HG03469 (cell line): ENCODE data around the gene GNG4.
"Not testable (repeated sequence)": the region's sequence is repeated elsewhere in the genome, so short reads cannot be mapped to it uniquely, and the experiment has no call there.

Source experiments
- ATAC-seq: cut with Tn5 transposase; IDR thresholded peaks from one replicate; pipeline ENCODE4 v1.9.1; 2021; ENCODE audit warnings: mild to moderate bottlenecking, moderate library complexity, moderate number of reproducible peaks; ENCODE audit not compliant: unreplicated experiment

Gene GNG4

GRCh38 chr1:235546369-235547155, 103.0 kb downstream of the GNG4 start:
- not testable (repeated sequence) for ATAC-seq

DNA sequence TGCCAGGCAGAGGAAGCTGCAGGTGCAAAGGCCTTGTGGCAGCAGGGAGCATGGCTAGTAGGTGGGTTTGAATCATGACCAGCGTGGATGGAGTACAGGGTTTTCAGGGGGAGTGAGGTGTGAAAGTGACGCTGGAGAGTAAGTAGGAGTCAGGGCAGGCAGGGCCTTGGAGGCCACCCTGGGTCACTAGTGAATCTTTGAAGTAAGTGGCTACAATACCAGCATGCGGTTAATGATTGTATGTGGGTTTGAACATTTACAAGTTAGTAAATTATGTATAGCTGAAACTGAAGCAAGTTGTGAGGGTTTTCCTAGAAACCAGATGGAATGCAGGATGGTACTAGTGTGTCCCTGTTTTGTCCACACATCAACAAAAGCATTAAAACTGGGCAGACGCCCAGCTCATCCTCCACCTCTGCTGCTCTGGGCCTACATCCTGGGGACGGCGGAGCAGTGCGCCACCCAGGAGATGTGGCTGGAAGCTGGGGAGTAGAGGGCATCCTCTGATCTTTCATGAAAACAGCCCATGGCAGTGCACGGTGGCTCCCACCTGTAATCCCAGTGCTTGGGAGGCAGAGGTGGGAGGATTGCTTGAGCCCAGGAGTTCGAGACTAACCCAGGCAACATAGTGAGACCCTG, 104.2 kb downstream of the GNG4 start:
- no peak for ATAC-seq

DNA sequence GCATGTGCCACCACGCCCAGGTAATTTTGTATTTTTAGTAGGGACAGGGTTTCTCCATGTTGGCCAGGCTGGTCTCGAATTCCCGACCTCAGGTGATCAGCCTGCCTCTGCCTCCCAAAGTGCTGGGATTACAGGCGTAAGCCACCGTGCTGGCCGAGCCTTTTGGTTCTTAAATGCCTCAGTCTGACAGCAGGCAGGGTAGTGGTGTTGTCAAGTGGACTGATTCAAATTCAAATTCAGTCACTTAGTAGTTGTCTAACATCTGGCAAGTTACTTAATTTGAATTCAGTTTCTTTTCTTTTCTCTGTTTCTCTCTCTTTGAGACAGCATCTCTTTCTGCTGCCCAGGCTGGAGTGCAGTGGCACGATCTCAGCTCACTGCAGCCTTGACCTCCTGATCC, 106.7 kb downstream of the GNG4 start:
- ATAC-seq = not testable (repeated sequence)

DNA sequence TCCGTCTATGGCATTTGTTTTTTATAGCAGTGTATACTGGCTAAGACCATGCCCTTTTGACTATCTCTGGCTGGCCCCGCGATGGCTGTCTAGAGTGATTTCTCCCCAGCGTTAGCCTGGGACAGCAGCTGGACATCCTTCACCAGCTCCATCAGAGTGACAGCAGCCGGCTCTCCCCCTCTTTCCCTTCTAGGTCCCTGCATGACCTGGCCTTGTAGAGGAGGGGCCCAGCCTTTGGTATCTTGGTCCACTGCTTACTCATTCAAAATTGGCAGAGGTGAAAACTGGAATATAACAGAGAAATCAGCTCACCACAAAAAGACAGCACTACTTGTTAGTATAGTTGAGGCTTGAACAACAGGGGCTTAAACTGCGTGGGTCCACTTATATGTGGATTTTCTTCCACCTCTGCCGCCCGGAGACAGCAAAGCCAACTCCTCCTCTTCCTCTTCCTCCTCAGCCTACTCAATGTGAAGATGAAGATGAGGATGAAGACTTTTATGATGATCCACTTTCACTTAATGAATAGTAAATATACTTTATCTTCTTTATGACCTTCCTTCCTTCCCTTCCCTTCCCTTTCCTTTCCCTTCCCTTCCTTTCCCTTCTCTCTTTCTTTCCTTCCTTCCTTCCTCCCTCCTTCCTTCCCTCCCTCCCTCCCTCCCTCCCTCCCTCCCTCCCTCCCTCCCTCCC, 116.0 kb downstream of the GNG4 start:
- no peak for ATAC-seq

GRCh38 chr1:235532360-235532759, 117.2 kb downstream of the GNG4 start:
- ATAC-seq = no peak

- no peak for ATAC-seq
These were observed 122.3 kb downstream of the GNG4 start for GRCh38 chr1:235527196-235527814.

DNA sequence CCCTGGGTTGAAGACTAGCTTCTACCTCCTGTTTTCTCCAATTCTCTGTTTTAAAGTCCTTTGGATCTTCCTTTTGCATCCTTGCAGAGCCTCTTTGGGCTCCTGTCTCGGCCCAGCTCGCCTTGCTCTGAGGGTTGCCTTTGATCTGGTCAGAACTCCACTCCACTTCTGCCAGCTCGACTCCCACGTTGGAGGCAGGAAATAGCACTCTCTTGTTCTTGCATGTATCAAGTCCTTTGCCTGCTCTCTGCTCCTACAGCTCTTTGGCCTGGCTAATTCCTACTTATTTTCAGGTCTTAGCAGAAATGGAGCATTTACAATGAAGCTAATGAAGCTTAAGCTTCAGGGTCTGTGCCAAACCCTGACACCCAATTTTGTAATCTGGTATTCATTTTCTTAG, 124.3 kb downstream of the GNG4 start:
- no peak for ATAC-seq

DNA sequence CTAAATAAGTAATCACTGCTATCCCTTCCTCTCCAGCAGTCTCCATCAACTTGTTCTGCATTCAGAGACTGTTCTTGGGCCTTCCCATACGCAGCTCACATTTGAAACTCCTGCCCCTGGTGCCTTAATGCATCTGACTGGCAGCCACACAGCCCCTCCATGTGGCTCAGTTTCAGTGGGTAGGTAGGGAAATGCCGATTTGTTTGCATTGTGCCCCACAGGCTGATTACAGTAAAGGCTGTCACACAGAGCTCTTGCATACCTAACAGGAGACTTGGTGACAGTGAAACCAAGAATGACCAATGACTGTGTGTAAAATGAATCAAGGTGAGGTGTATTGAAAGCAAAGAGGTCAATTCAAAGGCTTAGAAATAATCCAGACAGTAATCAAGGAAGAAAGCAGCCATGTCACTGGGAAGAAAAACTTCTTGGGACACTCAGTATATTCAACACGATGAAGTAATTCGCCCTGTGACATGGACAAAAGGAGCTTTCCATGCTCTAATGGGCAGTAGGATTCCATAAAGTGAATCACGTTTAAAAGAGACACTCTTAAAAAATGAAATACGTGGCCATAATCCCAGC, 132.6 kb downstream of the GNG4 start:
- ATAC-seq = no peak

DNA sequence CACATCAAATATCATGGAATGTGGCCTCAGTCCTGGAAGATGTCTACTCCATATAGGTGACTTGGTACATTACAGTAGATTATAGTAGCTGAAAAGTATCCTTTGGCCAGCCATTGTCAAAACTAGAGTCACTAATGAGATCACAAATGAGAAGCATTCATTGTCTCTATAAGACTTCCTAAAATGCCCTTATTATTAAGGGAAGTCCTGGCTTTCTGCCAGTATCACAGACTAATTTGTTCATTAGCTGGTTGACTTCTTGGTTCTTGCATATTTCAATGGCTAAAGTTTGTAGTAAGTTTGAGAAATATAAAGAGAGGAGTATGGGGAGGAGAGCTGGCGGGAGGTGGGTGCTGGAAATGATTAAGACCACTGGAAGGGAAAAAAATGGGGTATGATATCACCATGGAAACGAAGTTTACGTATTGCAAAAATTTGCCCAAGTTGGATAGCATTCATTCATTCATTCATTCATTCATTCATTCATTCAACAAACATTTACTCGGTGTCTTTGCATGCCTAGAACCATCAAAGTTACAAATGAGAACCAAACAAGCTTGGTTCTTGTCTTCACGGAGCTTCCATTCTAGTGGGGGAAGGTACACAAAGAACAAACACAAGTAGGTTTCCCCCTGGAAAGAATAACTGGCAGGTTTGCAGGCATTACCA, 133.6 kb downstream of the GNG4 start:
- no peak for ATAC-seq

DNA sequence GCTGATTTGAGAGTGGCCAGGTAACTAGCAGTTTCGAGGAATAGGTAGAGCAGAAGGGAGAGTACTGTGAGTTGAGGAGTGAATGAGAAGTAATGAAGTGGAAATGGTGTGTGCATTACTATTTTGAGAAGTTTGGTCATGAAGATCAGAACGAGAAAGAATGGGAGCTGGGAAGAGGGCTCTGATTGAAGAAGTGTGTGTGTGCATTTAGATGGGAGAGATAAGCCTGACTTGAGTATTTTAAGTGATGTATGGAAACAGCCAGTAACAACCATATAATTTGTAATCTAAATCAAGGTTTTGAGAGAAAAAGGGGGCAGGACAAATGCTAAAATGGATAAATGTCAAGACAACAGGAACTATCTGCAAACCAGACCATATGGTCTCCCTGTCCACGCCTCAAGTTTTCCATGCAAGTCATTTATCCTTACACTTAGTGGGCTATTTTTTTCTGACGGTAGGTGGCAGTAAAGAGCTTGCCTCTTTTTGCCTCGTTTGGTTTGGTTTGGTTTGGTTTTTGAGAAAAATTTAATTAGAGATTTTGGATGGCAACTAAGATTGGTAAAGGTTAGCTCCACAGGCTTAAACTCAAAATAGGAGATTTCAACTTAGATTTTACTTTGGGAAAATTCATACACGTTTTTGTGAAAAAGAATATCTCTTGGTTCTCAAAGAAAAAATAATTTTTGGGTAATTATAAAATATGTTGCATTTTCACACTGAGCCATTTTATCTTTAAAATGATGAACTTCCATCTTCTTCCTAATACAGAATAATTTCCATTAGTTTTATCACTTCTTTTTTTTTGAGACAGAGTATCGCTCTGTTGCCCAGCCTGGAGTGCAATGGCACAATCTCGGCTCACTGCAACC, 135.9 kb downstream of the GNG4 start:
- no peak for ATAC-seq

GRCh38 chr1:235511470-235512240, 137.9 kb downstream of the GNG4 start:
- ATAC-seq = no peak

DNA sequence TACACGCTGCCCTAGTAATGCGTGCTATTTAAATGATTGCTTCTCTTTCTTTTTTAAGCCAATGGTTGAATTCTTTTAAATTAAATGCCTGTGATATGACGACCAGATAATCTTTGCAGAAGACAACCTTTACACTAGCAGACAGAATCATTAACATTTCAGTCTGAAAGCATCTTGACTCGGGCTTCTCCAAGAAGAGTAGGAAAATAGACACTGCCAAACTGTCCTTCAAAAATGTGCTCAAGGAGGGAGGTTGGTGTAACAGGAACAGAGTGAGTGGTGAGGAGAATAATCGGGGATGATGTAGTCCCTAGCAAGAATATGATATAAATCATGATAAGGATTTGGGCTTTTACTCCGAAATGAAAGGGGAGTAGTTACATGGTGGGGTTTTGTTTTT, 138.8 kb downstream of the GNG4 start:
- ATAC-seq = no peak

GRCh38 chr1:235507623-235508022, 142.0 kb downstream of the GNG4 start:
- ATAC-seq = no peak

DNA sequence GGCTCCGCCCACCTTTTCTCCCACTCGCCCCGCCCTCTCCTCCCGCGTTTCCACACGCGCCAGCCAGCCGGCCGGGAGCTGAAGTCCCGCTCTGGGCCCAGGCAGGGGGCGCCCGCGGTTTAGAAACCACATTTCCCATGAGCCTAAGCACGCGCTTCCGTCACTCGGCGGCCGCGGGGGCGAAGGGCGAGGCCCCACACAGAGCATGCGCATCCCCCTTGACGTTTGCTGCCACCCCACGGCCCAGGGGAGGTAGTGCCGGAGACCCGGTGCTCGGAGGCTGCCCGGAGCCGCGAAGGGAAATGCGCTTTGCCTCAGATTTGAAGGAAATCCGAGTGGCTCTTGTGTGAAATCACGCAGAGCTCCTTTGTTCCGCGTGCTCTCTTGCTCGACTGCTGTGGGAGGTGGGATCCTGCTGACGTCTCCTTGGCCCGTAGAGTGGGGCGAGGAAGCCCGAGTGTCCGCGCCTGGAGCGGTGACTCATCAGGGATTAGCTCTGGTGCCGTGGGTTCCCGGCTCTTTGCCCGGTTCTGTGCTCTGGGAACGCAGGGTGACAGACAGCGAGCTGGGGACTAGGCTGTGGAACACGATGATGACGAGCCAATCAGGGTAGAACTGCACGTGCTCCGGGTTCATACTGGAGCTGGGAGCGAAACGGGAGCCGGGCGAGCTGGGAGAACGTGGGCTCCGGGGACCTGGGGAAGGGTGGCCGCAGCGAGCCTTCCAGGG, 144.9 kb downstream of the GNG4 start:
- ATAC-seq = peak; percentile 63

GRCh38 chr1:235504122-235504493, 145.5 kb downstream of the GNG4 start, which contains the start of gene B3GALNT2:
B3GALNT2 (minus strand) TSS chr1:235504452; CDS start chr1:235504252, 200 bp downstream.
- peak; percentile 23 for ATAC-seq

DNA sequence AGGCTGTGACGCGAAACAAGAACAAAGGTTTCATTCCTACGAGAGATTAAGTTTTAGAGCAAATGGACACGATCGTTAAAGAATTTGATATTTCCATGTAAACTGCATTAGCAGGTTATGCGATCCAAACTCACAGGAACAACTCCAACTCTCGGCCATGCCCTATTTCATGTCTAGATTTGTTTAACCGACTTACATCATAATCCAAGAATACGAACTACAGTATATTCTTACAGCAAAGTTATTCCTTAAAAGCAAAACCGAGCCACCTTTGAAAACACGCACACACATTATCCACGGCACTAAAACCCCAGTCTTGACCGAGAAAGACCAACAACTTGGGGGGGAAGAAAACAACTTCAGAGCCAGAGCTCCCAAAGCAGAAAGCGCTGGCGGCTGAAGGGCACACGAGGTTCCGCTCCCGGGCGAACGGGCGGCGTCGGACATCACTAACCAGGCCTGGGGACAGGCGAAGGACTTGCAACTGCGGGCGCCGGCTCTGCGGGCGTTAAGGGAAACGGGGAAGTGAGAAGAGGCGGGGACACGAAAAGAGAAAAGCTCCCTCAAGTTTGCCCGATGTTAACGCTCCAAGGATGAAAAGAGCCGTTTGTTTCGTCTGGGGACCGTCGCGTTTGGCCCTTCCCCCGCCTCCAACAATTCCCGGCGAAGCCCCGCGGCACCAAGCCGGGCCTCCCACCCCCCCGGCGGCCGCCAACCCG, 146.0 kb downstream of the GNG4 start:
- peak; percentile 0 for ATAC-seq

DNA sequence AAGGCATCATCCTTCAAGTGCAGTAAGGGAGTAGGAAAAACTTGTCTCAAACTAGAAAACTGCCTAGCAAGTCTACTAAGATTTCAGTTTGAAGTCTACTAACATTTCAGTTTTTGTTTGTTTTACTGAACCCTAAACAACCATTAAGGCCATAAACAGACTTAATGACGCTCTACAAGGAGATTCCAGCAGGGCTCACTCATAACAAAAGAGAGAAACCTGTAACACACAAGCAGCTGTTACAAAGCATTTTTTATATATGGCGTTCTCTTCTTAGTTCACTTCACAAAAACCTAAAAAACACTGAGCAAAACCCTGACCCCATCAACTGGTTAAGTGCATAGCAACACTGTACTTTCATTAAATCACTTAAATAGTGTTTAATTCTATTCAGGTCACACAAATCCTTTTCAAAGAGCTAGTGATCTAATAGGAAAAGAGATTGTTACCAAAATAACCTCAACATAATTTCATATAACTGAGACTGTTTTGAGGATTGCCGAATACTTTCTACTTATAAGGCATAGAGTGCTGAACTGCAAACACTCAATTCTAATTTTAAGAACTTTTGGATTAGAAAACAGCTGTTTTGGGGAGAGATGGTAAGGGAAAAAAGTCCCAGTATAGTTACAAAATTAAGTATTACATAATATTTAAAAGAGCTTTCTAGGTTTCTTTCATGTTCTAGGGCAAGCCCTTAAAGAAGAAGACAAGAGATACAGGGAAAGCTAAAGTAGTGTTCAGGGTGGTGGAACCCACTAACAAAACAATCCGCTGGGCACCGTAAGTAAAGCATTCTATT, 146.8 kb downstream of the GNG4 start:
- ATAC-seq = no peak
